H1 (cell line): ENCODE data around the gene LIPC. TPM values are rescaled to one million over a fixed set of nuclear protein-coding genes. Genes with fewer than 3 reads are reported as not detected.

Experiments used
- ASH2L ChIP-seq: fragments of 200-600, 300-600 bp; sonication (generic); IDR thresholded peaks from one replicate; pipeline ENCODE4 v1.7.1; 2017; ENCODE audit warnings: low read length
- BCL11A ChIP-seq, 2 experiments: IDR thresholded peaks; one replicate each; pipeline ENCODE4 v1.6.1; 2011; ENCODE audit warnings: low read depth in 2 of 2, low read length in 2 of 2, mild to moderate bottlenecking in 2 of 2
- CREB1 ChIP-seq: IDR thresholded peaks from 2 replicates; pipeline ENCODE4 v1.6.1; 2012; ENCODE audit warnings: inconsistent platforms
- EZH2 ChIP-seq: fragments of 200-600 bp; sonication (generic); IDR thresholded peaks from 2 replicates; pipeline ENCODE4 v1.7.1; 2012; ENCODE audit warnings: low read depth, mild to moderate bottlenecking, moderate library complexity, low read length, inconsistent platforms; ENCODE audit not compliant: severe bottlenecking
- TAF7 ChIP-seq: optimal IDR thresholded peaks from 2 replicates; pipeline ENCODE3; 2011; ENCODE audit warnings: low read depth, mild to moderate bottlenecking, inconsistent platforms, low read length, moderate library complexity, borderline replicate concordance
- polyA plus RNA-seq, 7 experiments: library from polyadenylated mRNA; depleted of rRNA in 3 of 7; stranded (reverse) in 5 of 7; unstranded in 2 of 7; fragments of >200 nt in 5 of 7; fragments of 200-250 nt in 2 of 7; gene quantifications; 1 replicate in 5 of 7; 2 replicates in 1 of 7; 4 replicates in 1 of 7; pipeline versions ENCODE4 v1.2.1 to v1.2.3, GENCODE V29; 2011 to 2013; ENCODE audit warnings: missing spikeins in 2 of 7, mixed read lengths in 2 of 7
- total RNA-seq: library from RNA; stranded (reverse); fragmentation: NEBNext Ultra II Directional; extraction: Animal tissue kit (Norgen Biotek cat#: 25700); gene quantifications from 2 replicates; pipeline ENCODE4 v1.2.1, GENCODE V29; 2021
- TF ChIP-seq, protein P1 (sequence below): fragments of 300-600 bp; sonication (generic); IDR thresholded peaks from 2 replicates; pipeline ENCODE4 v1.7.1; 2012; ENCODE audit warnings: low read length, moderate library complexity, mild to moderate bottlenecking, inconsistent platforms; ENCODE audit not compliant: insufficient replicate concordance

LIPC gene
- total and polyA plus RNA-seq, 2 of the 8 experiments (the other 6 are each of a cell fraction or from before 2014, with no cell fraction given): not detected

DNA sequence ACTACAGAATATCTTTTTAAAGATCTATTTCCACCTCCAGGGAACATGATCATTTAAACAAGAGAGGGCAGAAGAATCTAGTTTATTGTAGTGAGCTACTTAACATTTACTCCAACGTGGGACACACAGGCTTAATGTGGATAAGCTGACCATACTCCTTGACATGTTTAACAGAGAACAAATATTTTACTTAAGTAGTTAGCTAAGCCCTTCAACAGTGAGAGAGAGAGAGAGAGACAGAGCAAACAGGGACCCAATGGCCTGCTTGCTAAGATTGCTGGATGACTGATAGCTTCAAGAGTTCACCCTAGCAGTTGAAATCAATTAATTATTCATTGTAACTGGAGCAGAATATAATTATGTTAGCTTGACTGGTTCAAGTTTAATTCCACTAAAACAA is 159.1 kb downstream of the LIPC start (continued):
- TF ChIP-seq, protein P1, sequence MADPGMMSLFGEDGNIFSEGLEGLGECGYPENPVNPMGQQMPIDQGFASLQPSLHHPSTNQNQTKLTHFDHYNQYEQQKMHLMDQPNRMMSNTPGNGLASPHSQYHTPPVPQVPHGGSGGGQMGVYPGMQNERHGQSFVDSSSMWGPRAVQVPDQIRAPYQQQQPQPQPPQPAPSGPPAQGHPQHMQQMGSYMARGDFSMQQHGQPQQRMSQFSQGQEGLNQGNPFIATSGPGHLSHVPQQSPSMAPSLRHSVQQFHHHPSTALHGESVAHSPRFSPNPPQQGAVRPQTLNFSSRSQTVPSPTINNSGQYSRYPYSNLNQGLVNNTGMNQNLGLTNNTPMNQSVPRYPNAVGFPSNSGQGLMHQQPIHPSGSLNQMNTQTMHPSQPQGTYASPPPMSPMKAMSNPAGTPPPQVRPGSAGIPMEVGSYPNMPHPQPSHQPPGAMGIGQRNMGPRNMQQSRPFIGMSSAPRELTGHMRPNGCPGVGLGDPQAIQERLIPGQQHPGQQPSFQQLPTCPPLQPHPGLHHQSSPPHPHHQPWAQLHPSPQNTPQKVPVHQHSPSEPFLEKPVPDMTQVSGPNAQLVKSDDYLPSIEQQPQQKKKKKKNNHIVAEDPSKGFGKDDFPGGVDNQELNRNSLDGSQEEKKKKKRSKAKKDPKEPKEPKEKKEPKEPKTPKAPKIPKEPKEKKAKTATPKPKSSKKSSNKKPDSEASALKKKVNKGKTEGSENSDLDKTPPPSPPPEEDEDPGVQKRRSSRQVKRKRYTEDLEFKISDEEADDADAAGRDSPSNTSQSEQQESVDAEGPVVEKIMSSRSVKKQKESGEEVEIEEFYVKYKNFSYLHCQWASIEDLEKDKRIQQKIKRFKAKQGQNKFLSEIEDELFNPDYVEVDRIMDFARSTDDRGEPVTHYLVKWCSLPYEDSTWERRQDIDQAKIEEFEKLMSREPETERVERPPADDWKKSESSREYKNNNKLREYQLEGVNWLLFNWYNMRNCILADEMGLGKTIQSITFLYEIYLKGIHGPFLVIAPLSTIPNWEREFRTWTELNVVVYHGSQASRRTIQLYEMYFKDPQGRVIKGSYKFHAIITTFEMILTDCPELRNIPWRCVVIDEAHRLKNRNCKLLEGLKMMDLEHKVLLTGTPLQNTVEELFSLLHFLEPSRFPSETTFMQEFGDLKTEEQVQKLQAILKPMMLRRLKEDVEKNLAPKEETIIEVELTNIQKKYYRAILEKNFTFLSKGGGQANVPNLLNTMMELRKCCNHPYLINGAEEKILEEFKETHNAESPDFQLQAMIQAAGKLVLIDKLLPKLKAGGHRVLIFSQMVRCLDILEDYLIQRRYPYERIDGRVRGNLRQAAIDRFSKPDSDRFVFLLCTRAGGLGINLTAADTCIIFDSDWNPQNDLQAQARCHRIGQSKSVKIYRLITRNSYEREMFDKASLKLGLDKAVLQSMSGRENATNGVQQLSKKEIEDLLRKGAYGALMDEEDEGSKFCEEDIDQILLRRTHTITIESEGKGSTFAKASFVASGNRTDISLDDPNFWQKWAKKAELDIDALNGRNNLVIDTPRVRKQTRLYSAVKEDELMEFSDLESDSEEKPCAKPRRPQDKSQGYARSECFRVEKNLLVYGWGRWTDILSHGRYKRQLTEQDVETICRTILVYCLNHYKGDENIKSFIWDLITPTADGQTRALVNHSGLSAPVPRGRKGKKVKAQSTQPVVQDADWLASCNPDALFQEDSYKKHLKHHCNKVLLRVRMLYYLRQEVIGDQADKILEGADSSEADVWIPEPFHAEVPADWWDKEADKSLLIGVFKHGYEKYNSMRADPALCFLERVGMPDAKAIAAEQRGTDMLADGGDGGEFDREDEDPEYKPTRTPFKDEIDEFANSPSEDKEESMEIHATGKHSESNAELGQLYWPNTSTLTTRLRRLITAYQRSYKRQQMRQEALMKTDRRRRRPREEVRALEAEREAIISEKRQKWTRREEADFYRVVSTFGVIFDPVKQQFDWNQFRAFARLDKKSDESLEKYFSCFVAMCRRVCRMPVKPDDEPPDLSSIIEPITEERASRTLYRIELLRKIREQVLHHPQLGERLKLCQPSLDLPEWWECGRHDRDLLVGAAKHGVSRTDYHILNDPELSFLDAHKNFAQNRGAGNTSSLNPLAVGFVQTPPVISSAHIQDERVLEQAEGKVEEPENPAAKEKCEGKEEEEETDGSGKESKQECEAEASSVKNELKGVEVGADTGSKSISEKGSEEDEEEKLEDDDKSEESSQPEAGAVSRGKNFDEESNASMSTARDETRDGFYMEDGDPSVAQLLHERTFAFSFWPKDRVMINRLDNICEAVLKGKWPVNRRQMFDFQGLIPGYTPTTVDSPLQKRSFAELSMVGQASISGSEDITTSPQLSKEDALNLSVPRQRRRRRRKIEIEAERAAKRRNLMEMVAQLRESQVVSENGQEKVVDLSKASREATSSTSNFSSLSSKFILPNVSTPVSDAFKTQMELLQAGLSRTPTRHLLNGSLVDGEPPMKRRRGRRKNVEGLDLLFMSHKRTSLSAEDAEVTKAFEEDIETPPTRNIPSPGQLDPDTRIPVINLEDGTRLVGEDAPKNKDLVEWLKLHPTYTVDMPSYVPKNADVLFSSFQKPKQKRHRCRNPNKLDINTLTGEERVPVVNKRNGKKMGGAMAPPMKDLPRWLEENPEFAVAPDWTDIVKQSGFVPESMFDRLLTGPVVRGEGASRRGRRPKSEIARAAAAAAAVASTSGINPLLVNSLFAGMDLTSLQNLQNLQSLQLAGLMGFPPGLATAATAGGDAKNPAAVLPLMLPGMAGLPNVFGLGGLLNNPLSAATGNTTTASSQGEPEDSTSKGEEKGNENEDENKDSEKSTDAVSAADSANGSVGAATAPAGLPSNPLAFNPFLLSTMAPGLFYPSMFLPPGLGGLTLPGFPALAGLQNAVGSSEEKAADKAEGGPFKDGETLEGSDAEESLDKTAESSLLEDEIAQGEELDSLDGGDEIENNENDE: no peak
- TF ChIP-seq ASH2L: no peak
- TF ChIP-seq BCL11A (IDR thresholded peaks at IDR 0.05; ENCODE audit: low read depth in 2 of 2, low read length in 2 of 2): no peak
- TF ChIP-seq CREB1: no peak
- TF ChIP-seq EZH2: no peak
- no peak for TF ChIP-seq TAF7
